GM12875 (cell line): ENCODE results near the gene IGSF9.

Source experiments
- H3K4me3 ChIP-seq: one replicate; pipeline ENCODE4 v1.5.1; 2011; ENCODE audit warnings: low read depth, low read length, control low read depth
- CTCF ChIP-seq: IDR thresholded peaks from 2 replicates; pipeline ENCODE4 v1.5.1; 2011; ENCODE audit warnings: low read depth, mild to moderate bottlenecking, control low read depth, inconsistent platforms, low read length, moderate library complexity, borderline replicate concordance; ENCODE audit not compliant: insufficient read depth

The IGSF9 gene

GRCh38 chr1:159889202-159889601 is 56.2 kb downstream of the IGSF9 start:
- TF ChIP-seq CTCF = no peak
- no peak overlapping the region for H3K4me3 ChIP-seq

GRCh38 chr1:159884296-159884695 is 61.1 kb downstream of the IGSF9 start:
- no peak overlapping the region for H3K4me3 ChIP-seq
- no peak for TF ChIP-seq CTCF

GRCh38 chr1:159883134-159883533 is 62.3 kb downstream of the IGSF9 start:
- H3K4me3 ChIP-seq = no peak overlapping the region
- no peak for TF ChIP-seq CTCF

DNA sequence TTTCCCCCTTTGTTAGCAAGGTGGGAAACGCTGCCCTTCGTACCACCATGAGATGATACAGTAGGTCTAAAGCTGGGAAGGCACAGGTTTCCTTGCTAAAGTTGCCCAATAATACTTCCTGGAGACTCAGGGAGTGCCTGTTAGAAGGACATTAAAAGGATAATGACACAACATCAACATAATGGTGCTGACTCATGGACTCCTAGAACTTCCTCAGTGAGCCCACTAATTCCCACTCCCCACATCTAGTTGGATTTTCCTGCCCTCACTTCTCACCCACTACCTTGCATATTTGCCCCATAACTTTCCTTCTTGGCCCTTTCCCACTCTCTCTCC is 62.9 kb downstream of the IGSF9 start:
- no peak for TF ChIP-seq CTCF
- H3K4me3 ChIP-seq = no peak overlapping the region

GRCh38 chr1:159881622-159882526 is 63.5 kb downstream of the IGSF9 start:
- TF ChIP-seq CTCF = no peak
- no peak overlapping the region for H3K4me3 ChIP-seq

DNA sequence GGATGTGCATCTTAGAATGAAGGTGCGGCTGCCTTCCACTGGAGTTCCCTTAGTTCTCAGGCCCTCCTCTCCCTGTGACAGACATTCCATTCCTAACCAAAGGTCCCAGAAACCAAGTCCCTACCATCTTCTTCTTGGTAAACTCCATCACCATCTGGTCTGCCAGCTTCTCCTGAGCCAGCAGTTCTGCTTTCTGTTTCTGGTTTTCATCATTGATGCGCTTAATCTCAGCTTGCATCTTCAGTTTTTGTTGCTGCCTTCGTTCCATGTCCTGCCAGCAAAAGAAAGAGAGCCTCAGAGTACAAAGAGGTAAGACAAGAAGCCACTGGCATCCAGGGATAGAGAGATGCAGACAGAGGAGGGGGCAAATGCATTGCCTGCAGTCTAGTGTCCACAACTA is 65.0 kb downstream of the IGSF9 start:
- no peak for TF ChIP-seq CTCF
- no peak overlapping the region for H3K4me3 ChIP-seq

DNA sequence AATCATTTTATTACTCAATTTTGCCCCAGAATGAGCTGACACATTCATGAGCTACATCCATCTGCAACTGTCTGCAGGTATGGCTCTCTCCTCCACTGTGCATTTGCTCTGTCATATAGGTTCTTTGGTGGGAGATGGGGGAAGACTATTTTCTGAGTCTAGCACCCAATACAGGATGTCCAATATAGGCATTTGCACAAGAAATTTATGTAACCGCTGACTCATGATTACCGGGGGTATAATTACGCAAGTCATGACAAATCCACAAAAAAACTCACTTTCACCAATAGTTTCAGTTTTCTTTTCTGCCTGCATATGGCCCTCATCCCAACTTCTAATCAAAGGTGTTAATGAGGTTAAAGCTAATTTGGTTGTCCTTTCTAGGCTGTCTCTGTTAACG is 65.4 kb downstream of the IGSF9 start:
- H3K4me3 ChIP-seq = no peak overlapping the region
- TF ChIP-seq CTCF = no peak
